SH-SY5Y (cell line): ENCODE measurements around the gene DCP2.

Experiments used
- GATA2 ChIP-seq: IDR thresholded peaks from 2 replicates; pipeline ENCODE4 v1.6.1; 2011; ENCODE audit warnings: mild to moderate bottlenecking, low read depth, low read length
- GATA3 ChIP-seq: IDR thresholded peaks from 2 replicates; pipeline ENCODE4 v1.6.1; 2011; ENCODE audit warnings: low read depth, mild to moderate bottlenecking, low read length, moderate library complexity

GRCh38 chr5:112938286-112938685 is 38.3 kb upstream of the DCP2 start:
- no peak for TF ChIP-seq GATA2
- TF ChIP-seq GATA3: no peak
